Measurements from ENCODE around the gene ADGRB2. TPM values are rescaled to one million over a fixed set of nuclear protein-coding genes. Genes with fewer than 3 reads are reported as not detected.

Gene ADGRB2
- total RNA-seq, 4 donors from 2014 or later, result 0.77 to 31.0 (median 3.7) TPM; not detected in 1

DNA sequence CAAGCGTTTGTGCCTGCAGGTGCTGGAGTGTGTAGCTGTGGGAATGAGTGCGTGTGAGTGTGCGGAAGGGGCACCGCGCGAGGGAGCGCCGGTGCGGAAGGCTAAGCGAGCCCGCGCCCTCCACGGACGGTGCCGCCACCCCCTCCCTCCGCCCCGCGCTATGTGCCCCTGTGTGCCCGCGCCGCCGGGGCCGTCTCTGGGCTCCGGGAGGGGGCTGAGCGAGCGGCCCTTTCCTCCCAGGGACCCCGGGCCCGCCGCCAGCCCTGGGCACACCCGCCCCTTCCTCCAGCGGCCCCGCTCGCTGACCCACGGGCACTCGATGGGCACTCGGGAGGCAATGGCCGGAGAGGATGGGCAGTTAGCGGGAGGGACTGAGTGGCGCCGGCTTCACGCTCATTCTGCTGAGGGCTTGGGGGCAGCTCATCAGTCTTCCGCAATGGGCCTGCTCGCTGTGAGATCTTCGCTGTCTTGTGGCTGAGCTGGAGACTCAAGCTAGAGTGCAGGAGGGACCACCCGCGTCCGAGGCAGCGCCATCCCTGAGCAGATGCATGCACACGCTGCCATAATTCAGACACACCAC is 8.6 kb upstream of the ADGRB2 start:
- DNase-seq, result no peak
- H3K27ac ChIP-seq, result no peak overlapping the region
- no peaks in the 10 kb centered on the region for H3K9me3 ChIP-seq
- H3K36me3 ChIP-seq, result no peaks in the 10 kb centered on the region
- intact Hi-C loops (cut with DNase I; ENCODE audit: low total_unique reads), result loop anchor here (10.0 kb wide), 1 partner anchor 192 kb away; no protein-coding TSS in a partner anchor
- no peak for TF ChIP-seq POLR2A (IDR thresholded peaks at IDR 0.05)
- TF ChIP-seq CTCF (IDR thresholded peaks at IDR 0.05), result no peak
- H3K4me3 ChIP-seq, result no peak overlapping the region
- peaks cover 0 to 11% of the 10 kb centered on the region in 2 donors for H3K4me1 ChIP-seq
- peaks cover 4 to 17% of the 10 kb centered on the region in 2 donors for H3K27me3 ChIP-seq

- TF ChIP-seq CTCF (IDR thresholded peaks at IDR 0.05), result no peak
- intact Hi-C loops (cut with DNase I; ENCODE audit: low total_unique reads), result loop anchor here (10.0 kb wide), 1 partner anchor 193 kb away; no protein-coding TSS in a partner anchor
- no peak overlapping the region for H3K4me3 ChIP-seq
- peaks cover 0 to 11% of the 10 kb centered on the region in 2 donors for H3K4me1 ChIP-seq
- no peaks in the 10 kb centered on the region for H3K9me3 ChIP-seq
- no peaks in the 10 kb centered on the region for H3K36me3 ChIP-seq
- DNase-seq, result no peak
- no peak overlapping the region for H3K27ac ChIP-seq
- H3K27me3 ChIP-seq, result peaks cover 4 to 17% of the 10 kb centered on the region in 2 donors
Observed at GRCh38 chr1:31771891-31772668, 7.9 kb upstream of the ADGRB2 start.

GRCh38 chr1:31769720-31770390 is 5.7 kb upstream of the ADGRB2 start:
- no peak for TF ChIP-seq POLR2A (IDR thresholded peaks at IDR 0.05)
- TF ChIP-seq CTCF (IDR thresholded peaks at IDR 0.05), result no peak
- intact Hi-C loops (cut with DNase I; ENCODE audit: low total_unique reads), result loop anchor here (10.0 kb wide), 1 partner anchor 195 kb away; no protein-coding TSS in a partner anchor

GRCh38 chr1:31768939-31769704 is 5.0 kb upstream of the ADGRB2 start:
- no peak for DNase-seq
- TF ChIP-seq CTCF (IDR thresholded peaks at IDR 0.05) (no peak), POLR2A (IDR thresholded peaks at IDR 0.05) (no peak)
- intact Hi-C loops (cut with DNase I; ENCODE audit: low total_unique reads), result no loop called here
- Histone ChIP-seq H3K27me3 (peaks cover 4 to 17% of the 10 kb centered on the region in 2 donors), H3K9me3 (no peaks in the 10 kb centered on the region), H3K4me1 (peaks cover 0 to 16% of the 10 kb centered on the region in 2 donors), H3K27ac (no peak overlapping the region), H3K4me3 (no peak overlapping the region), H3K36me3 (no peaks in the 10 kb centered on the region)

More at GRCh38 chr1:31769720-31770390, 5.7 kb upstream of the ADGRB2 start:
- H3K36me3 ChIP-seq, result no peaks in the 10 kb centered on the region
- no peak overlapping the region for H3K4me3 ChIP-seq
- no peaks in the 10 kb centered on the region for H3K9me3 ChIP-seq
- peaks cover 0 to 11% of the 10 kb centered on the region in 2 donors for H3K4me1 ChIP-seq
- H3K27me3 ChIP-seq, result peaks cover 4 to 17% of the 10 kb centered on the region in 2 donors
- no peak for DNase-seq
- no peak overlapping the region for H3K27ac ChIP-seq
